Gastrocnemius medialis (tissue), 4 donors: ENCODE results near the gene PHC1. TPM values are rescaled to one million over a fixed set of nuclear protein-coding genes. Genes with fewer than 3 reads are reported as not detected.
"Not testable (repeated sequence)": the region's sequence is repeated elsewhere in the genome, so short reads cannot be mapped to it uniquely, and the experiment has no call there.

Source experiments
- ATAC-seq, 2 donors: fragments of 150-250 bp; one replicate each; pipeline ENCODE4 v1.9.1; 2016
- DNase-seq, 2 donors: peaks; one replicate each; pipeline ENCODE4 v3.0.0-alpha.2; 2019
- H3K27ac ChIP-seq, 4 donors: fragments of 200-600 bp; sonication (generic); 1 replicate in 1 of 4; 2 replicates in 3 of 4; pipeline ENCODE4 v1.5.1; 2016 to 2018; ENCODE audit warnings: mild to moderate bottlenecking in 2 of 4, moderate library complexity in 1 of 4
- H3K27me3 ChIP-seq, 3 donors: fragments of 200-600 bp; sonication (generic) in 2 of 3; 1 replicate in 1 of 3; 2 replicates in 2 of 3; pipeline versions ENCODE4 v1.5.1 to v1.6.0; 2016 to 2019; ENCODE audit warnings: mild to moderate bottlenecking in 1 of 3, moderate library complexity in 1 of 3
- H3K36me3 ChIP-seq, 2 donors: fragments of 200-600 bp; sonication (generic) in 1 of 2; one replicate each; pipeline ENCODE4 v1.5.1; 2017 to 2018
- H3K4me1 ChIP-seq, 2 donors: fragments of 200-600 bp; sonication (generic) in 1 of 2; one replicate each; pipeline ENCODE4 v1.5.1; 2016 to 2017; ENCODE audit warnings: mild to moderate bottlenecking in 2 of 2
- H3K4me3 ChIP-seq, 4 donors: fragments of 200-600 bp; sonication (generic) in 3 of 4; 1 replicate in 1 of 4; 2 replicates in 3 of 4; pipeline ENCODE4 v1.5.1; 2016 to 2019; ENCODE audit warnings: mild to moderate bottlenecking in 2 of 4
- H3K9me3 ChIP-seq, 3 donors: fragments of 200-600 bp; sonication (generic) in 2 of 3; 1 replicate in 1 of 3; 2 replicates in 2 of 3; pipeline ENCODE4 v1.5.1; 2016 to 2019
- POLR2A ChIP-seq, 2 donors: fragments of 450-650 bp; IDR thresholded peaks; one replicate each; pipeline ENCODE4 v1.6.1; 2017; ENCODE audit warnings: antibody characterized with exemption in 2 of 2, mild to moderate bottlenecking in 2 of 2, moderate library complexity in 2 of 2
- in situ Hi-C, 4 donors: fragments of 200-750 bp; cut with MboI; loops; one replicate each; pipeline versions ENCODE4 v1.15.0 to v1.8.0; 2017; ENCODE audit warnings: low sequenced_read_pairs in 4 of 4
- intact Hi-C: fragments of 100-400 bp; cut with DNase I; formaldehyde crosslinking; loops from one replicate; pipeline ENCODE4 v1.15.1; 2023; ENCODE audit warnings: low total_unique reads
- total RNA-seq, 4 donors: library from RNA; depleted of rRNA; stranded (reverse); fragments of >200 nt; gene quantifications; one replicate each; pipeline versions ENCODE4 v1.1.0 to v1.2.3, GENCODE V29; 2016
- TF ChIP-seq, protein P1 (sequence below), 5 experiments: fragments of 450-650 bp in 3 of 5; fragments of 200-600 bp in 2 of 5; sonication (generic) in 2 of 5; IDR thresholded peaks in 4 of 5; conservative IDR thresholded peaks in 1 of 5; 1 replicate in 4 of 5; 2 replicates in 1 of 5; pipeline ENCODE4 v1.5.1; 2016 to 2019; ENCODE audit warnings: antibody characterized with exemption in 5 of 5, mild to moderate bottlenecking in 3 of 5, moderate library complexity in 3 of 5

Gene PHC1
- total RNA-seq, 4 donors from 2014 or later: 21.9 to 33.5 (median 30.1) TPM

DNA sequence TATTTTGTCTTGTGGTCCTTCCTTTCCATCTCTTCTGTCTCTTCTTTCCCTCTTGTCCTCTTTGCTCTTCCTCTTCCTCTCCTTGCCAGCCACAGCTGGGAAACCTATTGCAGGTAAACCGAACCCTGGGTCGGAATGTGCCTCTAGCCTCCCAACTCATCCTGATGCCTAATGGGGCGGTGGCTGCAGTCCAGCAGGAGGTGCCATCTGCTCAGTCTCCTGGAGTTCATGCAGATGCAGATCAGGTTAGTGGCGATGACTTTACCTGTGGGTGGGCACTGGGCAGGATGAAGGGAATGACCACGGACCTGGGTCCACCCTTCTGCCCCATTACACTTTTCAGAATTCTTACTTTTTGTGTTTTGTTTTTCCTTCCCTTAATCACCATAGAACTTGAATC lies 8.2 kb downstream of the PHC1 start:
- no peaks in the 10 kb centered on the region for H3K4me1 ChIP-seq
- peaks cover 0 to 20% of the 10 kb centered on the region in 2 donors for H3K36me3 ChIP-seq
- in situ Hi-C loops: no loop called here
- H3K9me3 ChIP-seq: no peaks in the 10 kb centered on the region
- no peaks in the 10 kb centered on the region for H3K27me3 ChIP-seq
- DNase-seq: no peak
- no peak for ATAC-seq
- TF ChIP-seq, protein P1, sequence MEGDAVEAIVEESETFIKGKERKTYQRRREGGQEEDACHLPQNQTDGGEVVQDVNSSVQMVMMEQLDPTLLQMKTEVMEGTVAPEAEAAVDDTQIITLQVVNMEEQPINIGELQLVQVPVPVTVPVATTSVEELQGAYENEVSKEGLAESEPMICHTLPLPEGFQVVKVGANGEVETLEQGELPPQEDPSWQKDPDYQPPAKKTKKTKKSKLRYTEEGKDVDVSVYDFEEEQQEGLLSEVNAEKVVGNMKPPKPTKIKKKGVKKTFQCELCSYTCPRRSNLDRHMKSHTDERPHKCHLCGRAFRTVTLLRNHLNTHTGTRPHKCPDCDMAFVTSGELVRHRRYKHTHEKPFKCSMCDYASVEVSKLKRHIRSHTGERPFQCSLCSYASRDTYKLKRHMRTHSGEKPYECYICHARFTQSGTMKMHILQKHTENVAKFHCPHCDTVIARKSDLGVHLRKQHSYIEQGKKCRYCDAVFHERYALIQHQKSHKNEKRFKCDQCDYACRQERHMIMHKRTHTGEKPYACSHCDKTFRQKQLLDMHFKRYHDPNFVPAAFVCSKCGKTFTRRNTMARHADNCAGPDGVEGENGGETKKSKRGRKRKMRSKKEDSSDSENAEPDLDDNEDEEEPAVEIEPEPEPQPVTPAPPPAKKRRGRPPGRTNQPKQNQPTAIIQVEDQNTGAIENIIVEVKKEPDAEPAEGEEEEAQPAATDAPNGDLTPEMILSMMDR (IDR thresholded peaks at IDR 0.05 in 4 of 5, conservative IDR thresholded peaks at IDR 0.05 in 1 of 5): no peak
- TF ChIP-seq POLR2A (IDR thresholded peaks at IDR 0.05): no peak
- H3K4me3 ChIP-seq: no peak overlapping the region
- H3K27ac ChIP-seq: no peak overlapping the region
- intact Hi-C loops: no loop called here

DNA sequence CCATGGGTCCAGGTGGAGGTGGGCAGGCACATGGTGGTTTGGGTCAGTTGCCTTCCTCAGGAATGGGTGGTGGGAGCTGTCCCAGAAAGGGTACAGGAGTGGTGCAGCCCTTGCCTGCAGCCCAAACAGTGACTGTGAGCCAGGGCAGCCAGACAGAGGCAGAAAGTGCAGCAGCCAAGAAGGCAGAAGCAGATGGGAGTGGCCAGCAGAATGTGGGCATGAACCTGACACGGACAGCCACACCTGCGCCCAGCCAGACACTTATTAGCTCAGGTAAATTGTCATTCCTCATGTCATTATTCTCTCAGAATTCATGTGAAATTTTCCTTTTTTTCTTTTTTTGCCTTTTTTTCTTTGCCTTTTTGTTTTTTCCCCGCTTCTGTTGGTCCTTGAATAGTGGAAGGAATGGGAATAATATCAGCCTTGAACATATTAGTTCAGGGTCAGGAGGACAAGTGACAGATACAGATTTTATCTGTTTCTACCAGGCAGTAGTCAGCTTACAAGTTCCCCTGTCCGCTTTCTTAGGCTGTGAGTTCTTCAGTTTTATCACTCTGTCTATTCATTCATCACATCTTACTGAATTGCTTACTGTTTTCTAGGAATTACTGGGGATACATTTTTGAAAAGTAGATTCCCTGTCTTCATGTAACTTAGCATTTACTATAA lies 16.5 kb downstream of the PHC1 start:
- ATAC-seq, H3K4me3 ChIP-seq, H3K4me1 ChIP-seq, H3K27ac ChIP-seq, H3K27me3 ChIP-seq, DNase-seq, intact Hi-C loops, H3K9me3 ChIP-seq: not testable (repeated sequence)
- in situ Hi-C loops: loop anchor here in 1 of 4 donors (25.0 kb wide), 1 partner anchor 868 kb away; the partner anchor contains the start of gene C3AR1
- H3K36me3 ChIP-seq: peaks cover 0 to 18% of the 10 kb centered on the region in 2 donors

DNA sequence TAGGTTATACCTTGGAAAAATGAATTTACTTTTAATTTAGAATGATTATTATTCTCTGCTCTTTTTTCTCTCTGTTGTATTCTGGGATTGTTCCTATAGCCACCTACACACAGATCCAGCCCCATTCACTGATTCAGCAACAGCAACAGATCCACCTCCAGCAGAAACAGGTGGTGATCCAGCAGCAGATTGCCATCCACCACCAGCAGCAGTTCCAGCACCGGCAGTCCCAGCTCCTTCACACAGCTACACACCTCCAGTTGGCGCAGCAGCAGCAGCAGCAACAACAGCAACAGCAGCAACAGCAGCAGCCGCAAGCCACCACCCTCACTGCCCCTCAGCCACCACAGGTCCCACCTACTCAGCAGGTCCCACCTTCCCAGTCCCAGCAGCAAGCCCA lies 18.2 kb downstream of the PHC1 start:
- in situ Hi-C loops: loop anchor here in 1 of 4 donors (25.0 kb wide), 1 partner anchor 870 kb away; the partner anchor contains the start of gene C3AR1
- H3K27ac ChIP-seq, intact Hi-C loops, H3K4me3 ChIP-seq, H3K9me3 ChIP-seq, H3K4me1 ChIP-seq, DNase-seq, H3K27me3 ChIP-seq, ATAC-seq: not testable (repeated sequence)
- peaks cover 0 to 28% of the 10 kb centered on the region in 2 donors for H3K36me3 ChIP-seq

DNA sequence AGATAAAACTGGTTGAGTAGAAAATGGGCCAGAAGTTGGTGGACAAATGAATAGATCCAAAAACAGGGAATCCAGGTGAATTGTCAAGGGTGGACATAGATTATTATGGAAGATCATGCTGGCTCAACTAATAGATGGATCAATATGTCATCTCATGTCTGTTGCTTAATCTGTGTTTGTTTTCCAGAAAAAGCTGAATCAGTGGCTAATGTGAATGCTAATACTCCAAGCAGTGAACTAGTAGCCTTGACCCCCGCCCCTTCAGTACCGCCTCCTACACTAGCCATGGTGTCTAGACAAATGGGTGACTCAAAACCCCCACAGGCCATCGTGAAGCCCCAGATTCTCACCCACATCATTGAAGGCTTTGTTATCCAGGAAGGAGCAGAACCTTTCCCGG lies 19.8 kb downstream of the PHC1 start:
- ATAC-seq, intact Hi-C loops, DNase-seq, H3K4me1 ChIP-seq, H3K27me3 ChIP-seq, H3K4me3 ChIP-seq, H3K9me3 ChIP-seq, H3K27ac ChIP-seq: not testable (repeated sequence)
- in situ Hi-C loops: loop anchor here in 1 of 4 donors (25.0 kb wide), 1 partner anchor 872 kb away; the partner anchor contains the start of gene C3AR1
- peaks cover 0 to 30% of the 10 kb centered on the region in 2 donors for H3K36me3 ChIP-seq

DNA sequence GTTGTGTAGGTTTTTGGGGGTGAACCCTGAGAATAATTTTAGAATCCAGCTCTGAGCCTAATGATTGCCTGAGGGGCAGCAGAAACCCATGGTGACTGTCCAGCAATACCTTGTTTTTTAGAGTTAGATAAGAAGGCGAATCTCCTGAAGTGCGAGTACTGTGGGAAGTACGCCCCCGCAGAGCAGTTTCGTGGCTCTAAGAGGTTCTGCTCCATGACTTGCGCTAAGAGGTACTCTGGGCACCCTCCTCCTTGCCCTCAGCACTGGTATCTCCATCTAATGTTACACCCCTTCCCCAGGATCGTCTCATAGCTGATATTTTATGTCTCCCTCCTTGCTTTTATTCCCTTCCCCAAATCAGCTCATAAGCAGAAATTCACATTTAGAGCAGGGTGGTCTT lies 22.4 kb downstream of the PHC1 start:
- intact Hi-C loops (no loop called here), in situ Hi-C loops (loop anchor here in 1 of 4 donors (25.0 kb wide), 1 partner anchor 874 kb away; the partner anchor contains the start of gene C3AR1)
- H3K27ac ChIP-seq: no peak overlapping the region
- H3K36me3 ChIP-seq: peaks cover 0 to 23% of the 10 kb centered on the region in 2 donors
- no peaks in the 10 kb centered on the region for H3K4me1 ChIP-seq
- TF ChIP-seq POLR2A (IDR thresholded peaks at IDR 0.05): no peak
- TF ChIP-seq, protein P1 (IDR thresholded peaks at IDR 0.05 in 4 of 5, conservative IDR thresholded peaks at IDR 0.05 in 1 of 5): no peak
- no peaks in the 10 kb centered on the region for H3K9me3 ChIP-seq
- DNase-seq: no peak
- no peaks in the 10 kb centered on the region for H3K27me3 ChIP-seq
- no peak for ATAC-seq
- H3K4me3 ChIP-seq: no peak overlapping the region

DNA sequence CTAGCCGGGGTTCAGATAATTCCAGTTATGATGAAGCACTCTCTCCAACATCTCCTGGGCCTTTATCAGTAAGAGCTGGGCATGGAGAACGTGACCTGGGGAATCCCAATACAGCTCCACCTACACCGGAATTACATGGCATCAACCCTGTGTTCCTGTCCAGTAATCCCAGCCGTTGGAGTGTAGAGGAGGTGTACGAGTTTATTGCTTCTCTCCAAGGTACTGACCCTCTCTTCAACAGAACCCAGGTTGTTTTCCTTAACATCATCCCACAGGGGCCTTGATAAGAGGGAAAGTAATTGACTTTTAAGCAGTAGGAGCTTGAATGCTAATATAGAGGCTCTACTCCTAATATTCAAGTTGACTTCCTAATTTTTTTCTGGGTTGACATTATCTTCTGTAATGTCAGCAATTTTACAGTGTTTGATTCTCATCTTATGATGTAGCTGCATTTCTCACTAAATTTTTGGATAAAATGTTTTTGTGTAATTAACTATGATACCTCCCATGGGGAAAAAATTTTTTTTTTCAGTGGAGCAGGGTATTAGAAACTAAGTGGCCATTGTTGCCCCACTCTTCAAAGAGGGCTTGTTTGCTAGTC lies 23.6 kb downstream of the PHC1 start:
- H3K4me1 ChIP-seq, H3K27ac ChIP-seq, ATAC-seq, intact Hi-C loops, H3K4me3 ChIP-seq, H3K27me3 ChIP-seq, DNase-seq, H3K9me3 ChIP-seq: not testable (repeated sequence)
- in situ Hi-C loops: loop anchor here in 1 of 4 donors (25.0 kb wide), 1 partner anchor 876 kb away; the partner anchor contains the start of gene C3AR1
- peaks cover 0 to 31% of the 10 kb centered on the region in 2 donors for H3K36me3 ChIP-seq
